GM12892 (cell line): ENCODE data around the gene CC2D1B.

ENCODE experiments used
- POLR2A ChIP-seq: IDR thresholded peaks from 2 replicates; pipeline ENCODE4 v1.6.1; 2011; ENCODE audit warnings: low read depth, low read length, control low read depth
- POLR2AphosphoS5 ChIP-seq: IDR thresholded peaks from 2 replicates; pipeline ENCODE4 v1.6.1; 2011; ENCODE audit warnings: low read depth, low read length, control low read depth
- TAF1 ChIP-seq: IDR thresholded peaks from 2 replicates; pipeline ENCODE4 v1.6.1; 2011; ENCODE audit warnings: low read depth, mild to moderate bottlenecking, control low read depth, low read length, borderline replicate concordance

- no peak for TF ChIP-seq POLR2AphosphoS5
- TF ChIP-seq TAF1 = no peak
- no peak for TF ChIP-seq POLR2A
Observed at GRCh38 chr1:52393174-52393573, 27.2 kb upstream of the CC2D1B start.
